ENCODE measurements around the gene RALGPS1.

Gene RALGPS1

GRCh38 chr9:127122176-127123063 lies 207.8 kb downstream of the RALGPS1 start, which contains the start of gene ANGPTL2:
Gene ANGPTL2 (minus strand): TSS chr9:127122635. CDS start chr9:127108731, 13,904 bp downstream.
- H3K9me2 ChIP-seq (replicated peaks; ENCODE audit: insufficient read depth, low read length) = no peaks in the 10 kb centered on the region
- H3F3A ChIP-seq (ENCODE audit: insufficient read depth, low read length) = no peaks in the 10 kb centered on the region
- no peak within 1 kb of the TSS for H3K9ac ChIP-seq (ENCODE audit: low read length)
- no peak within 1 kb of the TSS for H3K4me3 ChIP-seq (ENCODE audit: low read length)
- no peaks in the 10 kb centered on the region for H3K4me1 ChIP-seq (ENCODE audit: low read length)
- no peak within 1 kb of the TSS for H3K4me2 ChIP-seq (ENCODE audit: low read depth, low read length)
- H2AFZ ChIP-seq (ENCODE audit: low read length) = no peak within 1 kb of the TSS
- no peak for DNase-seq
- H3K27me3 ChIP-seq (replicated peaks; ENCODE audit: insufficient read depth, low read length) = no peaks in the 10 kb centered on the region
- H3K27ac ChIP-seq (ENCODE audit: low read length) = no peak within 1 kb of the TSS
- no peaks in the 10 kb centered on the region for H4K20me1 ChIP-seq (ENCODE audit: insufficient read depth, low read length)
- TF ChIP-seq CTCF (IDR thresholded peaks at IDR 0.05; ENCODE audit: low read length) (no peak), EZH2phosphoT487 (IDR thresholded peaks at IDR 0.05; ENCODE audit: low read length) (no peak), EZH2 (optimal IDR thresholded peaks at IDR 0.05; ENCODE audit: low read depth, low read length) (no peak)
- 0 out of 2 replicates have a peak, but pooled peaks cover 4% of the 10 kb centered on the region for H3K79me2 ChIP-seq (ENCODE audit: low read length)
- no peaks in the 10 kb centered on the region for H3K36me3 ChIP-seq (replicated peaks; ENCODE audit: insufficient read depth, low read length)
- H3K9me3 ChIP-seq (replicated peaks; ENCODE audit: insufficient read depth, low read length) = no peaks in the 10 kb centered on the region

- Histone ChIP-seq H3K4me1 (ENCODE audit: low read length) (no peaks in the 10 kb centered on the region), H3K9ac (ENCODE audit: low read length) (no peak overlapping the region), H3K9me2 (replicated peaks; ENCODE audit: insufficient read depth, low read length) (no peaks in the 10 kb centered on the region), H3K79me2 (ENCODE audit: low read length) (0 out of 2 replicates have a peak, but pooled peaks cover 4% of the 10 kb centered on the region), H2AFZ (ENCODE audit: low read length) (no peak overlapping the region), H3K27me3 (replicated peaks; ENCODE audit: insufficient read depth, low read length) (no peaks in the 10 kb centered on the region), H3F3A (ENCODE audit: insufficient read depth, low read length) (no peaks in the 10 kb centered on the region), H4K20me1 (ENCODE audit: insufficient read depth, low read length) (no peaks in the 10 kb centered on the region), H3K4me3 (ENCODE audit: low read length) (no peak overlapping the region), H3K27ac (ENCODE audit: low read length) (no peak overlapping the region), H3K36me3 (replicated peaks; ENCODE audit: insufficient read depth, low read length) (no peaks in the 10 kb centered on the region), H3K9me3 (replicated peaks; ENCODE audit: insufficient read depth, low read length) (no peaks in the 10 kb centered on the region), H3K4me2 (ENCODE audit: low read depth, low read length) (no peak overlapping the region)
- TF ChIP-seq EZH2 (optimal IDR thresholded peaks at IDR 0.05; ENCODE audit: low read depth, low read length) = no peak
- TF ChIP-seq CTCF (IDR thresholded peaks at IDR 0.05; ENCODE audit: low read length) = no peak
- no peak for TF ChIP-seq EZH2phosphoT487 (IDR thresholded peaks at IDR 0.05; ENCODE audit: low read length)
- no peak for DNase-seq
Observed at GRCh38 chr9:127123064-127123890, 208.7 kb downstream of the RALGPS1 start.

GRCh38 chr9:127124111-127124531 lies 209.5 kb downstream of the RALGPS1 start:
- no peaks in the 10 kb centered on the region for H3K79me2 ChIP-seq (ENCODE audit: low read length)
- no peak overlapping the region for H2AFZ ChIP-seq (ENCODE audit: low read length)
- no peaks in the 10 kb centered on the region for H3K36me3 ChIP-seq (replicated peaks; ENCODE audit: insufficient read depth, low read length)
- H3K4me3 ChIP-seq (ENCODE audit: low read length) = no peak overlapping the region
- no peaks in the 10 kb centered on the region for H4K20me1 ChIP-seq (ENCODE audit: insufficient read depth, low read length)
- H3K4me1 ChIP-seq (ENCODE audit: low read length) = no peaks in the 10 kb centered on the region
- TF ChIP-seq EZH2phosphoT487 (IDR thresholded peaks at IDR 0.05; ENCODE audit: low read length) (no peak), EZH2 (optimal IDR thresholded peaks at IDR 0.05; ENCODE audit: low read depth, low read length) (no peak), CTCF (IDR thresholded peaks at IDR 0.05; ENCODE audit: low read length) (no peak)
- H3K4me2 ChIP-seq (ENCODE audit: low read depth, low read length) = no peak overlapping the region
- H3K27ac ChIP-seq (ENCODE audit: low read length) = no peak overlapping the region
- no peaks in the 10 kb centered on the region for H3K9me2 ChIP-seq (replicated peaks; ENCODE audit: insufficient read depth, low read length)
- H3K9me3 ChIP-seq (replicated peaks; ENCODE audit: insufficient read depth, low read length) = no peaks in the 10 kb centered on the region
- H3K9ac ChIP-seq (ENCODE audit: low read length) = no peak overlapping the region
- DNase-seq = no peak
- H3F3A ChIP-seq (ENCODE audit: insufficient read depth, low read length) = no peaks in the 10 kb centered on the region
- no peaks in the 10 kb centered on the region for H3K27me3 ChIP-seq (replicated peaks; ENCODE audit: insufficient read depth, low read length)
